AG09309 (cell line): ENCODE results near the gene TRIM3.

Source experiments
- DNase-seq: peaks from one replicate; pipeline ENCODE4 v3.0.0-alpha.2; 2010; ENCODE audit warnings: low read depth
- H3K4me3 ChIP-seq: 2 replicates; pipeline ENCODE4 v1.5.1; 2011; ENCODE audit warnings: mild to moderate bottlenecking, low read depth, low read length, moderate library complexity; ENCODE audit not compliant: control insufficient read depth
- TF ChIP-seq, protein P1 (sequence below): IDR thresholded peaks from 2 replicates; pipeline ENCODE4 v1.5.1; 2011; ENCODE audit warnings: mild to moderate bottlenecking, low read depth, low read length, inconsistent platforms; ENCODE audit not compliant: insufficient read depth, control insufficient read depth; ENCODE audit errors: missing control alignments

Gene TRIM3

DNA sequence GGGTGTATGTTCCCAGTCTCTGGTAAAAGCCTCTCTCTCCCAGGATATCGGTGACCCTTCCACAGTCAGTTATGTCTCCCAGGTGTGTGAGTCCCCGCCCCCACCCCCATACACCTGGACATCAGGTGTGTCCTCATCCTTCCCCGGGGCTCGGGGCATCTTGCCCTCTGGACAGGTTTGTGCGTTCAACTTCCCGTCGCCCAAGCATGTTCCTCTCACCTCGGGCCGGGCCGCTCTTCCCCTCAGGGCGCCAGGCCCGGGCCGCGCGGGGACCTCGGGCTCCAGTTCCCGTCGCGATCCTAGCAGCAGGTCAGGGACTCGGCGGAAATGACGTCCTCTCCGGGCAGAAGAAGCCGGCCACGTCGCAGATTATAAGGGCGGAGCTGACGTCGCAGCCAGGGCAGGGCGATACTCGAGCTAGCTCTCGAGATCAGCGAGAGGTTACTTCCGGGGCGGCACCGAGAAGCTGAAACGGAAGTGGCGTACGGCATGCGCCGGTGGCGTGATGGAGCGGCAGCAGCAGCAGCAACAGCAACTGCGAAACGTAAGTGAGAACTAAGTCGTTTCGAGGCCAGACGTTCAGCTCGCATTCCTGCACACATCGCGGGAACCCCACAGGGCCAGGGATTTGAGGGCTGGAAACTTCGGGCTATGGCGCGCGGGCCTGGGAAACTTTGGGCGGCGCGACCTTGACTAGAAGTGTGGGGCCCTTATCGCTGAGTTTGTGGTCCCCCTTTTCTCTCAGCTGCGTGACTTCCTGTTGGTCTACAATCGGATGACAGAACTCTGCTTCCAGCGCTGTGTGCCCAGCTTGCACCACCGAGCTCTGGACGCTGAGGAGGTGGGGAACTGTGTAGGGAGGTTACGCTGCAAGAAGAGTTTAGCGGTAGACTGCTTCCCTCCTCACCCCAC, 7.5 kb upstream of the TRIM3 start, which contains the start of the genes ARFIP2 and TIMM10B:
Gene ARFIP2 (minus strand): TSS at position 320 of the 912 bp plus-strand sequence. CDS start 910 bp downstream, outside the sequence.
Gene TIMM10B (plus strand): TSS at position 490 of the 912 bp plus-strand sequence. CDS start 16 bp downstream, at position 506.
- peak; percentile 89 for DNase-seq
- TF ChIP-seq, protein P1, sequence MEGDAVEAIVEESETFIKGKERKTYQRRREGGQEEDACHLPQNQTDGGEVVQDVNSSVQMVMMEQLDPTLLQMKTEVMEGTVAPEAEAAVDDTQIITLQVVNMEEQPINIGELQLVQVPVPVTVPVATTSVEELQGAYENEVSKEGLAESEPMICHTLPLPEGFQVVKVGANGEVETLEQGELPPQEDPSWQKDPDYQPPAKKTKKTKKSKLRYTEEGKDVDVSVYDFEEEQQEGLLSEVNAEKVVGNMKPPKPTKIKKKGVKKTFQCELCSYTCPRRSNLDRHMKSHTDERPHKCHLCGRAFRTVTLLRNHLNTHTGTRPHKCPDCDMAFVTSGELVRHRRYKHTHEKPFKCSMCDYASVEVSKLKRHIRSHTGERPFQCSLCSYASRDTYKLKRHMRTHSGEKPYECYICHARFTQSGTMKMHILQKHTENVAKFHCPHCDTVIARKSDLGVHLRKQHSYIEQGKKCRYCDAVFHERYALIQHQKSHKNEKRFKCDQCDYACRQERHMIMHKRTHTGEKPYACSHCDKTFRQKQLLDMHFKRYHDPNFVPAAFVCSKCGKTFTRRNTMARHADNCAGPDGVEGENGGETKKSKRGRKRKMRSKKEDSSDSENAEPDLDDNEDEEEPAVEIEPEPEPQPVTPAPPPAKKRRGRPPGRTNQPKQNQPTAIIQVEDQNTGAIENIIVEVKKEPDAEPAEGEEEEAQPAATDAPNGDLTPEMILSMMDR = no peak
- H3K4me3 ChIP-seq = peak within 1 kb of the TSS; percentile 71

- TF ChIP-seq, protein P1 = no peak
- H3K4me3 ChIP-seq = peak overlapping the region; percentile 71
- no peak for DNase-seq
Observed at GRCh38 chr11:6480299-6480914, 6.7 kb upstream of the TRIM3 start.

- DNase-seq = no peak
- H3K4me3 ChIP-seq = no peak overlapping the region
- TF ChIP-seq, protein P1 = no peak
Observed at GRCh38 chr11:6476571-6476970, 2.8 kb upstream of the TRIM3 start.

- DNase-seq = no peak
- H3K4me3 ChIP-seq = no peak overlapping the region
- TF ChIP-seq, protein P1 = no peak
Observed at GRCh38 chr11:6475936-6476335, 2.2 kb upstream of the TRIM3 start.

DNA sequence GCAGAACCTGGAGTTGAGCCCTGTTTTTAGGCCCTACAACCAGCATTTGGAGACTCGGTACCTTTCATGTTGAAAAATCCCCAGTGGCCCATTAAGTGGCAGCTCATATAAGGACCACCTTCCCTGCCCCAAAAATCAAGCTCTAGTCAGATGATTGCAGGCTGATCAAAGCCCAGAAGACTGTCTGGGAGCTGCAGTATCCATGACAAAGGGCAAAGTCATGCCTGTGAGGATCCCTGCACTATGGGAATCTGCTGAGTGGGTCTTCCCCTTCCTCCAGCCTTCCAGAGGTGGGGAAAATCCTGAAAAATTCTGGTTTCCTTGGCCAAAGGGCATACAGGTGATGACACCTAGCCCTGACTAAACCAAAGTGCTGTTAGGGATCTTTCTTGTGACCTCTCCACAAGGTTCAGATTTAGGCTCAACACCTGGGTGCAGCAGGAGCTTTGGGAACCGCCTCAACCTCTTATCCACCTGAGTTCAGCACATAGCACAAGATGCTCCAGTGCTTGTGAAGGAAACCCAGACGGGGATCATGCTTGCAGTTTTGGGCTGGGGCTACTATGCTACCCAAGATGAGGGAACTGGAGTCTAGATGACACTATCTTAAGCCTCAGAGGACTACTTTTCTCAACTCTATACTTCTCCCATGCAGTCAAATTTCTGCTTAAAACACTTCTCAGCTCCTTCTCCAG, 1.2 kb upstream of the TRIM3 start:
- DNase-seq = no peak
- H3K4me3 ChIP-seq = no peak overlapping the region; the same call in 1 of the 2 replicates

DNA sequence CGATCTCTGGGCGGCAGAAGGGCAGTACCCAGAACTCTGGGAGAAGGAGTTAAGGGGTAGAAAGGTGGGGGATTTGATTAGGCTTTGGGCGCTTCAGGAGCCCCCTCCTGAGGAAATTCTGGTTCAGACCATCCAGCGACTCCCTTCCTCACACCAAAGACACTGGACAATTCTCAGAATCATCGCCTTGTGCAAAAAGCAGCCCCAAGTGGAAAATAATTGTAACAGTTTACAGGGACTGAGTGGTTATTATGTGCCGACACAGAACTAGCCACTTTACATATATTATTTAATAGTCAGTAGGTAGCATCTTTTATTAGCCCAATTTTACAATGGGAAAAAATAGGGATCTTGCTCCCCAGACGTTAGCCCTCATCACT, 662 bp upstream of the TRIM3 start:
- H3K4me3 ChIP-seq = peak overlapping the region; percentile 49
- TF ChIP-seq, protein P1 = no peak
- DNase-seq = no peak

More for the DNA sequence above, 1.2 kb upstream of the TRIM3 start:
- TF ChIP-seq, protein P1 = no peak
